Retinal pigment epithelial cell (primary cell): ENCODE results near the gene HMG20A.

Experiments
- DNase-seq: peaks from one replicate; pipeline ENCODE4 v3.0.0-alpha.2; 2010; ENCODE audit warnings: low read depth
- H3K4me3 ChIP-seq: 2 replicates; pipeline ENCODE4 v1.5.1; 2011; ENCODE audit warnings: mild to moderate bottlenecking, low read length, control low read depth, moderate library complexity
- CTCF ChIP-seq: conservative IDR thresholded peaks from 2 replicates; pipeline ENCODE4 v1.5.1; 2011; ENCODE audit warnings: low read depth, low read length, control low read depth, inconsistent platforms

HMG20A gene

GRCh38 chr15:77493324-77493907 lies 72.7 kb downstream of the HMG20A start:
- TF ChIP-seq CTCF: no peak
- no peak overlapping the region for H3K4me3 ChIP-seq
- no peak for DNase-seq

GRCh38 chr15:77494073-77494867 lies 73.6 kb downstream of the HMG20A start:
- no peak for TF ChIP-seq CTCF
- no peak overlapping the region for H3K4me3 ChIP-seq
- no peak for DNase-seq

- no peak for DNase-seq
- H3K4me3 ChIP-seq: no peak overlapping the region
- no peak for TF ChIP-seq CTCF
These were observed 74.3 kb downstream of the HMG20A start for GRCh38 chr15:77494964-77495363.

GRCh38 chr15:77495838-77496596 lies 75.3 kb downstream of the HMG20A start:
- DNase-seq: no peak
- H3K4me3 ChIP-seq: no peak overlapping the region
- no peak for TF ChIP-seq CTCF

GRCh38 chr15:77496715-77497109 lies 76.0 kb downstream of the HMG20A start:
- H3K4me3 ChIP-seq: no peak overlapping the region
- peak; percentile 90 for TF ChIP-seq CTCF
- peak; percentile 60 for DNase-seq

GRCh38 chr15:77497110-77497737 lies 76.5 kb downstream of the HMG20A start:
- peak; percentile 68 for DNase-seq
- TF ChIP-seq CTCF: no peak
- no peak overlapping the region for H3K4me3 ChIP-seq
